Tibial nerve (tissue), 4 donors: ENCODE measurements around the gene DLK1.

Source experiments
- CTCF ChIP-seq, 5 experiments: fragments of 200-600 bp in 3 of 5; fragments of 450-650 bp in 2 of 5; sonication (generic) in 3 of 5; IDR thresholded peaks; one replicate each; pipeline ENCODE4 v1.5.1; 2016 to 2019; ENCODE audit warnings: antibody characterized with exemption in 5 of 5, mild to moderate bottlenecking in 3 of 5, moderate library complexity in 2 of 5
- EP300 ChIP-seq, 2 donors: sonication (generic); formaldehyde crosslinking; IDR thresholded peaks; one replicate each; pipeline ENCODE4 v1.6.1; 2017; ENCODE audit warnings: antibody characterized with exemption in 2 of 2, mild to moderate bottlenecking in 1 of 2
- POLR2A ChIP-seq, 2 donors: fragments of 450-650 bp; IDR thresholded peaks; one replicate each; pipeline ENCODE4 v1.6.1; 2017; ENCODE audit warnings: antibody characterized with exemption in 2 of 2, mild to moderate bottlenecking in 2 of 2, moderate library complexity in 2 of 2

DNA sequence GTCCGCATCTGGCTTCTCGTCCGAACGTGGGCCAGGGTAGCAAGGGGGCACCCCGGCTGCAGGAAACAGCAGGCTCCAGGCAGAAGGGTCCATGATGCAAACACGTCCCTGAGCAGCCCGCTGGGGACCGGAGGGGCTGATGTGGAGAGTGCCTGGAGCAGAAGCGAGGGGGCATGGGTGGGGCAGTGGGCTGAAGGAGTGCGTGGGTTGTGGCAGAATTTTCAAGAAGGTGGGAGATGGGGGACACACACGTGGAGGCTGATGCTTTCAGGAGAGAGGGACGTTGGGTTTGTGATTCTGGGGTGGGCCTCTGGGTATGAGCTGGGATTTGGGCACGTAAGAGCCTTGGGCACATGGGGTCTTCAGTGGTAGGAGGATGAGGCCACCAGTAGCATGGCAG is 45.6 kb upstream of the DLK1 start:
- TF ChIP-seq CTCF (IDR thresholded peaks at IDR 0.05): no peak
- TF ChIP-seq EP300 (IDR thresholded peaks at IDR 0.05): no peak
- TF ChIP-seq POLR2A (IDR thresholded peaks at IDR 0.05): no peak
